GM21360 (cell line): ENCODE data around the gene INHBC.

ENCODE experiments used
- ATAC-seq: cut with Tn5 transposase; IDR thresholded peaks from one replicate; pipeline ENCODE4 v1.9.1; 2021; ENCODE audit warnings: mild to moderate bottlenecking, moderate library complexity; ENCODE audit not compliant: unreplicated experiment

The INHBC gene

DNA sequence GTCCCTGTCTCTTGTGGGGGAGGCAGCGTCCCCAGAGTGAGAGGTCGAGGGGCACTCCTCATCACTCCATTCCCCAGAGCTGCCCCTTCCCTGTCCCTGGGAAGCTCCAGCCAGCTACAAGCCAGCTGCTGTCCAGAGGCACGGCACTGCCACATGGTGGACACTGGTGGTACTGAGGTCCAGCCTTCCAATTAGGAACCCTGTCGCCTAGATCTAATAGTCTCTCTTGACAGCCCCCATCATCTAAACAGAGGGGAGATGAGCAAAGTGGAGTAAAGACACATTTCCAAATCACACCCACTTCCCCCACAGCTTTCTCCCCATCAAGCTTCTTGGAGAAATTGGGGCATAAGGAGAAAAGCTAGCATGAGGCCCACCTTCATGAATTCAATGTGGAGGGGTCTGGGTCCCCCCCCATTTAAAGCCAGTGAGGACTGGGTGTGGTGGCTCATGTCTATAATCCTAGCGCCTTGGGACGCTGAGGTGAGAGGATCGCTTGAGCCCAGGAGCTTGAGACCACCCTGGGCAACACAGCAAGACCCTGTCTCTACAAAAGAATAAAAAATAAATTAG, 18.4 kb downstream of the INHBC start:
- no peak for ATAC-seq

DNA sequence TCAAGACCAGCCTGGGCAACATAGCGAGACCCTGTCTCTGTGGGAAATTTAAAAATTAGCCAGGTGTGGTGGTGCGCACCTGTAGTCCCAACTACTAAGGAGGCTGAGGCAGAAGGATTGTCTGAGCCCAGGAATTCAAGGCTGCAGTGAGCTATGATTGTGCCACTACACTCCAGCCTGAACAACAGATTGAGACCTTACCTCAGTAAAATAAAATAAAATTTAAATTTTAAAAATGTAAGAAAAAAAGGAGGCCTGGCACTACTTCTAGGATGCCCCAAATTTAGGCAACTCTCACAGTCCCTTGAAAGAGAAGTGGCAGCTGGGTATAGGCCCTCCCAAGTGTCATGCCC, 19.6 kb downstream of the INHBC start:
- ATAC-seq = no peak

DNA sequence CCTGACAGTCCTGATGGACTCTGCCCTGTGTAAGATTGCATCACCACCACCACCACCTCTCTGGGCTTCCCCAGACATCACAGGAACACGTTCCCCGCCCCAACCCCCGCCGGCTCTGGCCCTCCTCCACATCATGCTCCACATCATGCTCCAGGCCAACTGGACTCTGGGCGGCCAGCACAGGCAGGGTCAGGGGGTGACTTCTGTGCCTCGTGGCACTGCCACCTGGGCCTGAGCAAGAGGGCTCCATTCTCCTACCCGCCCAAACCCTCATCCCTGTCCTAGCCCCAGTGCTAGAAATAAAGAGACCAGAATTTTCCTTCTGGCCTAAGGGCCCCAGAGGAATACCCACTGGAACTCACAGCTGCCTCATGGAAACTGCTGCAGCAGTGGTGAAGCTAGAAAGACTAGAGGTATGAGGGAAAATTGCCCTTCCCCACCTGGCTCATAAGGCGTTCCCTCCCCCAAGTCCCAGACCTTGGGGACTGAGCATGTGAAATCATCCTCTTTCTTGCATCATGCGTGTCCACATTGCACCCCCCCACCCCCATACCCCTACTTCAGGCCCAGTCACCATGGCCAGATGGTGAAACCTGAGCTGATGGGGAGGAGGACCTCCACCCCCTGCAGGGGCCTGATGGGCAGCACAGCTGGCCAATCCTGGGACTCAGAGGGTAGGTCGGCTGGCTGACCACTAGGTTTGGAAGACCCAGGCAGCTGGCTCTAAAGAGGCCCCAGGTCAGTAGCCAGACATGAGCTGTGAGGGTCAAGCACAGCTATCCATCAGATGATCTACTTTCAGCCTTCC, 20.2 kb downstream of the INHBC start, which contains the start of gene INHBE:
TSS of gene INHBE (plus strand) at position 742 of the 808 bp plus-strand sequence. CDS start 230 bp downstream, outside the sequence.
- no peak for ATAC-seq

DNA sequence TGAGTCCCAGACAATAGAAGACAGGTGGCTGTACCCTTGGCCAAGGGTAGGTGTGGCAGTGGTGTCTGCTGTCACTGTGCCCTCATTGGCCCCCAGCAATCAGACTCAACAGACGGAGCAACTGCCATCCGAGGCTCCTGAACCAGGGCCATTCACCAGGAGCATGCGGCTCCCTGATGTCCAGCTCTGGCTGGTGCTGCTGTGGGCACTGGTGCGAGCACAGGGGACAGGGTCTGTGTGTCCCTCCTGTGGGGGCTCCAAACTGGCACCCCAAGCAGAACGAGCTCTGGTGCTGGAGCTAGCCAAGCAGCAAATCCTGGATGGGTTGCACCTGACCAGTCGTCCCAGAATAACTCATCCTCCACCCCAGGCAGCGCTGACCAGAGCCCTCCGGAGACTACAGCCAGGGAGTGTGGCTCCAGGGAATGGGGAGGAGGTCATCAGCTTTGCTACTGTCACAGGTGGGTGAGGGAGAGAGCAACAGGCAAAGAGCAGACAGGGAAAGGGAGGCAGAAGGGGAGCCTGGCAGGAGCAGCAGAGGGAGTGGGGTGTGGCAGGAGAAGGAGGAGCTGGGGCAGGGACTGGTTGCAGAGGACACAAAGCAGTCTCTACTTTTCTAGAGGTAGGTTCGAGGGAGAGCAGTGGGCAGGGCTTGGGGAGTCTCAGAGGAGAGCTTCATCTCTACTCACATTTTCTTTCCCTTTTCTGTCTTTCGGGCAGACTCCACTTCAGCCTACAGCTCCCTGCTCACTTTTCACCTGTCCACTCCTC, 21.0 kb downstream of the INHBC start:
- ATAC-seq = no peak

DNA sequence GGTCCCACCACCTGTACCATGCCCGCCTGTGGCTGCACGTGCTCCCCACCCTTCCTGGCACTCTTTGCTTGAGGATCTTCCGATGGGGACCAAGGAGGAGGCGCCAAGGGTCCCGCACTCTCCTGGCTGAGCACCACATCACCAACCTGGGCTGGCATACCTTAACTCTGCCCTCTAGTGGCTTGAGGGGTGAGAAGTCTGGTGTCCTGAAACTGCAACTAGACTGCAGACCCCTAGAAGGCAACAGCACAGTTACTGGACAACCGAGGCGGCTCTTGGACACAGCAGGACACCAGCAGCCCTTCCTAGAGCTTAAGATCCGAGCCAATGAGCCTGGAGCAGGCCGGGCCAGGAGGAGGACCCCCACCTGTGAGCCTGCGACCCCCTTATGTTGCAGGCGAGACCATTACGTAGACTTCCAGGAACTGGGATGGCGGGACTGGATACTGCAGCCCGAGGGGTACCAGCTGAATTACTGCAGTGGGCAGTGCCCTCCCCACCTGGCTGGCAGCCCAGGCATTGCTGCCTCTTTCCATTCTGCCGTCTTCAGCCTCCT, 21.6 kb downstream of the INHBC start:
- ATAC-seq = no peak

DNA sequence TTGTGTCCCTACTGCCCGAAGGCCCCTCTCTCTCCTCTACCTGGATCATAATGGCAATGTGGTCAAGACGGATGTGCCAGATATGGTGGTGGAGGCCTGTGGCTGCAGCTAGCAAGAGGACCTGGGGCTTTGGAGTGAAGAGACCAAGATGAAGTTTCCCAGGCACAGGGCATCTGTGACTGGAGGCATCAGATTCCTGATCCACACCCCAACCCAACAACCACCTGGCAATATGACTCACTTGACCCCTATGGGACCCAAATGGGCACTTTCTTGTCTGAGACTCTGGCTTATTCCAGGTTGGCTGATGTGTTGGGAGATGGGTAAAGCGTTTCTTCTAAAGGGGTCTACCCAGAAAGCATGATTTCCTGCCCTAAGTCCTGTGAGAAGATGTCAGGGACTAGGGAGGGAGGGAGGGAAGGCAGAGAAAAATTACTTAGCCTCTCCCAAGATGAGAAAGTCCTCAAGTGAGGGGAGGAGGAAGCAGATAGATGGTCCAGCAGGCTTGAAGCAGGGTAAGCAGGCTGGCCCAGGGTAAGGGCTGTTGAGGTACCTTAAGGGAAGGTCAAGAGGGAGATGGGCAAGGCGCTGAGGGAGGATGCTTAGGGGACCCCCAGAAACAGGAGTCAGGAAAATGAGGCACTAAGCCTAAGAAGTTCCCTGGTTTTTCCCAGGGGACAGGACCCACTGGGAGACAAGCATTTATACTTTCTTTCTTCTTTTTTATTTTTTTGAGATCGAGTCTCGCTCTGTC, 22.3 kb downstream of the INHBC start:
- no peak for ATAC-seq

DNA sequence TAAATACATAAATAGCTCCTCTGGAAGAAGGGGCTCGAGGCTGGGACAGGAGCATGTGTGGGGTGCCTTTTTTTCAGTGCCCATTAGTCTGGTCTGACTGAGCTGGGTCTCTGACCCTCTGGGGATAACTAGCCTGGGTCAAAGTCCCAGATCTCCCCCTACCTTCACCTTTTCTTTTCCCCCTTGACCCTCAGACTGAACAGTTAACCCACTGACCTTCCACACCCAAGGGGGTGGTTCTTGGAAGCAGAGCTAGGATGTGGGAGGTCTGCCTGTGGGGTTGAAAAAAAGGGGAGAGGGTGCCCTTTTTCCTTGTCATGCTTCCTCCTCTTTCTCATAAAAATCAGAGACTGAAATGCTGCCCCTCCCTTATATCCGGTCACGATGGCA, 24.1 kb downstream of the INHBC start:
- ATAC-seq = no peak

DNA sequence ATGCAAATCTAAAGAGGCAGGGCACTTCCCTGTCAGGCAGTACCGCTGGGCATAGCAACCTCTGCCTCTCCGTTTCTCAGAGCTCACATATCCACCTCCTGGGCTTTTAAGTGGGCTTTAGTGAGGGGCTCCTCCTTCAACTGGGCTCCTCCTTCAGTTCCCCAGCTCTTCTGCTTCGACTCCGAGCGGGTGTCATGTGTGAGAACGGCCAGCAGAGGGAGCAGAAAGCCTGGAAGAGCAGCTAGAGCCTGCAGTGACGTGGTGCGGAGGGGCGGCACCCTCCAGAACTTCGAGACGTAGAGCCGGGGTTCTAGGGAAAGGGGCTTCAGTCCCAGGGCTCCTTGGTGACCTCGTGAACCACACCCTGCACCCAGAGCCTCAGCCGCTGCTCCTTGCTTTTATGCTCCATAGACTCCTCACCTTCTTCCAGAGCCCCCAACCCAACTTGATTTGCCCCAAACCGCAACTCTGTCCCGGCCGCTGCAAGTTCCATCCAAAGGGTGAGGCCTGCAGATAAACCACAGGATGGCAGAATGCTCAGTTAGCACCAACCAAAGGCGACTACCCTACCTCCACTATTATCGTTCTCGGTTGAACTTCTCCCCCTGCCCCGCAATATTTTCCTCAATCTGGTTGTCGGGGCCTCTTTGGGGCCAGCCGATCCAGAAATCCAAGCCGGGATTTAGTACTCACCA, 24.6 kb downstream of the INHBC start:
- ATAC-seq = peak; percentile 44

DNA sequence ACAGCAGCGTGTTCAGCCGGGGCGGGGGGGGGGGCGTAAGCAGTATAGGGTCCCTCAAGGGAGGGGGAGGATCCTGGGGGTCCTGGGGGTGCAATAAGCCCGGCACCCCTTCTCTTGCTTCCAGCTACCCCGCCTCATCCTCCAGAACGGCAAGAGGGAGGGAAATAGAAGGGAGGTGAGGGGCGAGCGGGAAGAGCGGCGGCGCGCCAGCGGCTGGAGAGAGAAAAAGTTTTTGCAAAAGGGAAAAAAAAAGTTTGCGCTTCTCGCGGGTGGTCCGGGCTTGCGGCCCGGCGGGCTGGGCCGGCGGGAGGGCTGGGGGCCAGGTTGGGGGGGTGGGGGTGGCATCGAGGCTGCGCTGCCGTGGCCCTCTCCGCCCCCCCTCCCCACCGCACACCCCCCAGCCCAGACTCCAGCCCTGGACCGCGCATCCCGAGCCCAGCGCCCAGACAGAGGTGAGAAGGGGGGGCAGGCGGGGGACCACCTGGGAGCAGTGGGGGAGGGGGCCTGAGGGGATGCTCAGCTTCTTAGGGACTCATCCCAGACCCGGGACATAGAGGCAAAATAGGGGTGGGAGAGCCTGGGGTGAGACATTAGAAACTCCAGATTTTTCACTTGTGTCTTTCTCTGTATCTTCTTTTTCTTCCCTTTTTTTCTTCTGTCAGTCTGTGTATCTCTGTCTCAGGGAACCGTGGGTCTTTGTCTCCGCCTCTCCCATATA, 25.3 kb downstream of the INHBC start, which contains the start of gene GLI1:
TSS of gene GLI1 (plus strand) at position 36 of the 718 bp plus-strand sequence. CDS start 3,907 bp downstream, outside the sequence.
- no peak for ATAC-seq

DNA sequence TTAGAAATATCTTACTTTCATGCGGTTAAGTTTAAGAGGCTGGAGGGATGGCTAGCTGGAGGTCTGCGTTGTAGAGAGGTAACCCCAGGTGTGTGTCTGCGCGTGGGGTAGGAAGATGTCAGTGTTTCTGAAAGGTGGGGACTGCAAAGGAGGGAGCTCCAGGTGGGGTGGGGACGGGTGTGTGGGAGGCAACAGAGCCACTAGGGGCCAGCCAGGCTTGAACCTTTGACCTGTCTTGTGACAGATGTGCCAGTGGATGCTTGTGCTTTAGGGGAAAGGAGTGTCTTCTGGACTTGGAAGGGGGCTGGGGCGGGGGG, 25.8 kb downstream of the INHBC start:
- ATAC-seq = no peak

DNA sequence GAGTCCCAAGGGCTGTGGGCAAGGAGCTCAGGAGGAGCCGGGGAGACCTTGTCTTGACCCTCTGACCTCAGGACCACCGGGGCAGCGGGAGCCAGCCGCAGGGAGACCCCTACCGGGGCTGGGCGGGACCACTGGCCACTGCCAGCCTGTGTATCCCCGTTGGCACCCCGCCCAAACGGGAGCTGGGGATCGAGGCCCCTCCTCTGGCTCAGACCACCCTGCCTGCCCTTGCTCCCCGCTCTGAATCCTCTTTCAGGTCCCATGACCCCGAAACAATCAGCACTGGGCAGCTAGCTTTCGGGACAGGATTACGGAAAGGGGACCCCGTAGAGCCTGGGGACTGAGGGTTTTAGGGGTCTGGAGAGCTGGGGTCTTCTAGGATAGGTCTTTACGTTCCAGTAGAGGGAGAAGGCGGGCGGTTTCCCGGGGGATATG, 26.3 kb downstream of the INHBC start:
- no peak for ATAC-seq

DNA sequence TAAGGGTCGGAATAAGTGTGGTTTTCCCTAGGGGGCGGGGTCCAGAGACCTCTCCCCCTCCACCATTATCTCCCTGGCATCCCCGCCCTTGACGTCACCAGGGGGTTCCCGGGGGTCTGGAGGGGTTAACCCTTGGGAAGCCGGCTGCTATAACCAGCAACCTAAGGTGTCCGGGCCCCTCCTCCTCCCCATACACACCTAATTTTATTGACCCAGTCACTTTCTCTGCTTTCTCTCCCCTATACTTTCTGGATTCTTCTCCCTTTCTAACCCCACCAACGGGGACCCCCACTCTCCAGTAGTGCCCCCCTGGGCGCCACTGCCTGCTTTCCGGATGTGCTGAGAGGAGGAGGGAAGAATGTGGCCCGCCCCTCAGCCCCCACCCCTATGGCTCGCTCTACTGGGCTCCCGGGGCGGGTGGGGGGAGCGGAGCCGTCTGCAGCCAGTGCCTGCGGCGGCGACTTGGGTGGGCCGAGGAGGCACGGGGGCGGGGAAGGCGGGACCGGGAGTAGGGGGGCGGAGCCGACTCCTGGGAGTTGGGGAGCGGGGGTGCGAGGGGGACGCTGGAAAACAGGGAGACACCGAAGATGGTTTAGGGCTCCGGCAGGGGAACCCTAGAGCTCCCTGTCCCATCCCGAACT, 26.8 kb downstream of the INHBC start:
- ATAC-seq = no peak

DNA sequence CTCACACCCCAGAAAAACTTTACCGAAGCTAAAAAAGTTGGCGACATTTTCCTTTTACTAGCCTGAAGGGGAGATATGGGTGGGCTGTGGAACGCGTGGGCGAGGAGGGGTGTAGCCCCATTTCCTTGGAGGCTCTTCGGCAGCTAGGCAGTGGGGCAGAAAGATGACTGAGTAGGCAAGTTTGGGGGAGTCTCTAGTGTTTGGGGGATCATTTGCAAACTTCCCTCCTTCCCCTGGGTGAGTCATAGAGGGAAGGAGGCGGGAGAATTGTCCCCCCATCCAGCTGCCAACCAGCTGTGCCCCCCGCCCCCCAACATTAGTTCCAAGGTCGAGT, 27.3 kb downstream of the INHBC start:
- no peak for ATAC-seq

DNA sequence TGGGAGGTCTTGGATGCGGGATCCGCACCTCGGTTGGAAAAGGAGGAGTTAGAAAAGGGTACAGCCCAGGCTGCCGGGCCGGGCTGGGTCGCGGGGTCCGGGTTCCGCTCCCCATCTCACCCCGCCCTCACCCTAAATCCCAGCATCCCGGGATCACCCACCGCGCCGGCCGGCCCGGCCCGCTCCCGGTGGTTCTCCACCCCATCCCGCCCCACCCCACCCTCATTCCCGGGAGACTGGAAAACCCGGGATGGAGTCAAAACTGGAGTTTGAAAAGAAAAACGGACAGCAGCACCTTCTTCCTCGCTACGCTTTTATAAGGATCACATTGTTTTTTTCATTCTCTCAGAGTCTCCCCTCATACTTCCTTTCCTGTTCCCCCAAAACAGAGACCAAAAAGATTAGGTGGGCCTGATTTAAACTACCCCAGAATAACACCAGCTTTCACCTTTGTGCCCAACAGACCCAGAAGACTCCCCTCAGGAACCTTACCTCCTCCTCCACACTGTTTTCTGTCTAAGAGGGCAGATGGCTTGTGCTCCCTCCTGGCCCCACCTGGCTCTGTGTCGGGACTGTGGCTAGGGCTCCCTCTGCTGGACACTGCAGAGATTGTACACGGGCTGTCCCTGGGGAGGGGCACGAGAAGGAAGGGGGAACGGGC, 27.8 kb downstream of the INHBC start:
- ATAC-seq = peak; percentile 68

DNA sequence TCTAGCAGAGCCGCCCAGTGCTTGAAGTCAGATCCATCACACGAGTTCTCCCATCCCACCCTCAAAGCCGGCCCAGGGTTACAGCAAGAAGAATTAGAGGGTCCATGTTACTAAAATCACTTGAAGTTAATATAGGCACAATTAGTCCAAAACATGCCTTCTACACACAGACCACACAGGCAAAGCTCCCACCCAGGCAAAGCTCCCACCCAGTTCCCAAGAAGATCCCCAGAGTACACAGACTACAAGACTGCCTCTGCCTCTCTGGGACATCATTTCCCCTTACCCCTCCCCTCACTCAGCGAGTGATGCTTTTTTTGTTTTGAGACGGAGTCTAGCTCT, 28.3 kb downstream of the INHBC start:
- ATAC-seq = no peak

DNA sequence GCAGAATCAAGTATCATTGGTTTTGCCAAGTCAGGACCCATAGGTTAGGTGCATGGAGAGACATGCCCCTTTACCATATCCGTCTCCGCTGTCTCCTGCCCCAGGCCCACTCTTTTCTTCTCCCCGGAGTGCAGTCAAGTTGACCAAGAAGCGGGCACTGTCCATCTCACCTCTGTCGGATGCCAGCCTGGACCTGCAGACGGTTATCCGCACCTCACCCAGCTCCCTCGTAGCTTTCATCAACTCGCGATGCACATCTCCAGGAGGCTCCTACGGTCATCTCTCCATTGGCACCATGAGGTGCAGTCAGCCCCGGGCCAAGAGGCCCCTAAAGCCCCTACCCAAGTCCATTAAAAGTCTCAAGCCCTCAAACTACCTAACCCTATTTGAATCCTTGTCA, 30.0 kb downstream of the INHBC start:
- ATAC-seq = no peak

DNA sequence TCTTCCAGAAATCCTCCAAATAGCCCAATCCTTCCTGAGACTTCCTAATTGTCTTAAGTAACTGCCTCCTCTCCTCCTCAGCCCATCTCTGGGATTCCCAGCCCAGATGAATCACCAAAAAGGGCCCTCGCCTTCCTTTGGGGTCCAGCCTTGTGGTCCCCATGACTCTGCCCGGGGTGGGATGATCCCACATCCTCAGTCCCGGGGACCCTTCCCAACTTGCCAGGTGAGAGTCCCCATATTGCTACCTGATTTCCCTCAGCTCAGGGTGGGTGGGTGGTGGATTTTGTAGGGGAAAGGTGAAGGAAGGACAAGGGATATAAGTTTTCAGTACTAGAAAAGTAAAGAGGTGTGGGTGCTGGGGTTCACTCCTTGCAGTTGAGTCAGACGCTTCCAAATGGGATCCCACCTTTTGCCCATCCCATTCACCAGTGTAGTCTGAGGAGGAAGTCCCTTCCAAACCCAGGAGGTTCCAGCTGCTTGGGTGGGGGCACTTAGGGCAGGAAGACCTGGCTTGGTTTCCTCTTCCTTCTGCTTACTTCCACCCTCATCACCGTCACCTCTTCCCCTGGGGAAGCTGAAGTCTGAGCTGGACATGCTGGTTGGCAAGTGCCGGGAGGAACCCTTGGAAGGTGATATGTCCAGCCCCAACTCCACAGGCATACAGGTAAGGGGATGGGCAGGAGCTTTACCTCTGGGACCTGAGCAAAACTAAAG, 30.6 kb downstream of the INHBC start:
- no peak for ATAC-seq
